HL-60/S4 (cell line): Measurements from ENCODE around the gene CFDP1.

Source experiments
- in situ Hi-C: fragments of 300-500 bp; cut with MboI; formaldehyde crosslinking; loops from 2 replicates; pipeline ENCODE4 v1.14.3; 2022; ENCODE audit warnings: low sequenced_read_pairs

The CFDP1 gene

DNA sequence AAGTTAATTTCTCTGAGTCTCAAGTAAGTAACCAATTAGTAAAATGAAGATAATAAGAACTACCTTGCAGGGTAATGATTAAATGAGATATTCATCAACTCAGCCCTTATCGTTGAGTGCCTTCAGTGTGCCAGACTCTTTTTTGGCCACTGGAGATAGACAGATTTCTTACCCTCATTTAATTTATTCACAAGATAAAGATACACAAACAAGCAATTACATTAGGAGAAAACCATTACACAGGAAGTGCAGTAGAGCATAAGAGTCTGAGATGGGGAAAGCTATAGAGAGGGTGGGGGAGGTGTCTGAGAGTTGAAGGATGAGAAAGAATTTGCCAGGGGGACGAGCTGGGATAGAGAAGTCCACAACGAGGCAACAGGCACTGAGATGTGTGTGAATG lies 109.4 kb downstream of the CFDP1 start:
- in situ Hi-C loops = no loop called here

DNA sequence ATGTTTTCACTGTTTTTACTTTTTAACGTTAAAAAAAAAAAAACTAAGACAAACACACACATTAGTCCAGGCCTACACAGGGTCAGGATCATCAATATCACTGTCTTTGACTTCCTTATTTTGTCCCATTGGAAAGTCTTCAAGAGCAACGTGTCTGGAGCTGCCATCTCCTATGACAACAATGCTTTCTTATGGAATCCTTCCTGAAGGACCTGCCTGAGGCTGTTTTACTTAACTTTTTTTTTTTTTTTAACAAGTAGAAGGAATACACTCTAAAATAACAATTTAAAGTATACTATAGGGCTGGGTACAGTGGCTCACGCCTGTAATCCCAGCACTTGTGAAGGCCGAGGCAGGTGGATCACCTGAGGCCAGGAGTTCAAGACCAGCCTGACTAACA lies 110.1 kb downstream of the CFDP1 start:
- in situ Hi-C loops = no loop called here

DNA sequence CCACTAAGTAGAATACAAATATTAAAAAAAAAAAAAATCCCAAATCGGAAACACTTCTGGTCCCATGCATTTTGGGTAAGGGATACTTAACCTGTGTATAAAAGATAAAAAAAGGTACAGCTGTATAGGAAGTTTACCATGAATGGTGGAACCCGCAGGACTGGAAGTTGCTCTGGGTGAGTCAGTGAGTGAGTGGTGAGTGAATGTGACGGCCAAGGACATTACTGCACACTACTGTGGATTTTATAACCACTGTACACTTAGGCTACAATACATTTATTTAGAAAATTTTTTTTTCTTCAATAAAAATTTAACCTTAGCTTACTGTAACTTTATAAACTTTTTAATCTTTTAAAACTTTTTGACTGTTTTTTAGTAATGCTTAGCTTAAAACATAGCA lies 110.6 kb downstream of the CFDP1 start:
- in situ Hi-C loops = no loop called here

DNA sequence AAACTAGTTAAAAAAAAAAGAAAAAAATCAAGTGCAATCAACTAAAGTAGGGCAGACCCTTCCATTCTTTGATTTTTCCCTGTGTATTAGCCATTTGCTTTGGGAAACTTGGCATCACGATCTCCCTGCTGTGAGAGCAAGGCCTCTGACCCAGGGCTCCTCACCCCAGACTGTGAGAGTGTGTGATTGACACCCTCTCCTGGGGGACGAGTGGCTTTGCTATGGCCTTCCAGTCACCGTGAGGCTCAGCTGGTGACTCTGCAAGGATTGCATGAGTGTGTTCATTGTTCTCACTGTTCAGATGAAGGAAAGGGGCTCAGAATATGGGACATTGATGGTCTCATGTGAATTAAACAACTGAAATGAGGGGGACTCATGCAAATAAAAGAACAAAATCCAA lies 112.9 kb downstream of the CFDP1 start:
- in situ Hi-C loops = no loop called here

DNA sequence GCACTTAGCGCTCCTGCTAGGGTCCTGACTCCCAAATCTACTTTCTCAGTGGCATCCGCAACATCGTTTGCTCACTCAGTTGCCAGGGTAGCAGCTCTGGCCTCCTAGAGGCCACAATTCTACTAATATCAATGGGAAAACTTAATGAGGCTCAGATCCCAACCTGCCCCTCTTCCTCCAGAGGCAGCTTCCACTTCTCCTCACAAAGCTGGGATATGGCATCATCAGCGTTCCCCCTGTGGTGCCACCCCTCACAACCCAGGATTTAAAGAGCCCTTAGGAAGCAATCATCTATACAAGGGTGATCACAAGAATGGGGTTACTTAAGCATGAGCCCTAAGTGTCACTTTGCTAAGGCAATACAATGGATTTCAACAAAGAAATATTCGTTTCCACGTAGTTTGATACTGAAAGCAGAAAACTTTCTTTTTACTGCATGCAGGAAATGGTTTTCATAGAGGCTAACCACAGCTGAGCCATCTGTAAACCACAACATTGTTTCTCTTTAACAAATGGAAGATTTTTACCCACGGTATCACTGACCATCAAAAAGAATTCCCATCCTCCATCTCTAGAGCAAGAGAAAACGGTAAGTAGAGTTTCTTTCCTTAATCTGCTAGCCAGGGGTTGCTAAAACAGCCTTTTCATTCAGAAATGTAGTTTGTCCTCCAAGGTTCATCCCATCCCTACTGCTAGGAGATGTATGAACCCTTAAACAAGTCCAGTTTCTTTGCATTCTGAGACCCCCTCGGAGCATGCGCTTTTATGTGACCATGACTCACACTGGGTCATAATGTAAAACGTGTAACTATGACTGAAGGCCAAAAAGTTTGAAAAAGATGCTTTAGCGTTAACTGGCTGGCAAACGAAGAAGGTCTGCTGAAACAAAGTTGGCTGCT lies 113.5 kb downstream of the CFDP1 start:
- in situ Hi-C loops = no loop called here

DNA sequence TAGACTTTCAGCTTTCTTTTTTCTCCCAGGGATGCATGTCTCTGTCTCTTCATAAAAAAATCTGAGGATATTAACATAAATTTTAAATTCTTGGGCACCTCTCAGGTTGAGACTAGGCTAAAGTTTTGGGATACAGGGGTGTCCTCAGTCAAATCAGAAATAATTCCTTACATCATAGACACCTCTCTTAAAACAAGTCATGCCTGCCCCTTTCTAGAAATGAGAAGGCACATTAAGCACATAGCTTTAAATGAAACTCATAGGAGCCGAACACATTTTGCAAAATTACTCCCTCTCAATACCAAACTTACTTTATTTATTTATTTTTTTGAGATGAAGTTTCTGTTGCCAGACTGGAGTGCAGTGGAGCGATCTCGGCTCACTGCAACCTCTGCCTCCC lies 114.6 kb downstream of the CFDP1 start:
- in situ Hi-C loops = no loop called here

DNA sequence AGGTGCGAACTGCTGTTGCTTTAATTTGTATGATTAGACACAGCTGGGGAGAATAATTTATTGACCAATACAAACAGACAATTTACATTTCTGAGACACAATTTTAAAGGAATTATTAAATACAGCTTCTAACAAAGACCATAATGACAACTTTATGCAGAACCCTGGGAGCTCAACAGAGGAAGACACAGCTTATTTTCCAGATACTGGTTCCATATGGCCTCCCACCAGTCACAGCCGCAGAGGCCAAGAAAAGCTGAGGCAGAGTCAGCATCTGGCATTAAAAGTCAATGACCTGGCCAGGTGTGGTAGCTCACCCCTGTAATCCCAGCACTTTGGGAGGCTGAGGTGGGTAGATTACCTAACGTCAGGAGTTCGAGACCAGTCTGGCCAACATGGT lies 115.8 kb downstream of the CFDP1 start:
- in situ Hi-C loops = no loop called here

DNA sequence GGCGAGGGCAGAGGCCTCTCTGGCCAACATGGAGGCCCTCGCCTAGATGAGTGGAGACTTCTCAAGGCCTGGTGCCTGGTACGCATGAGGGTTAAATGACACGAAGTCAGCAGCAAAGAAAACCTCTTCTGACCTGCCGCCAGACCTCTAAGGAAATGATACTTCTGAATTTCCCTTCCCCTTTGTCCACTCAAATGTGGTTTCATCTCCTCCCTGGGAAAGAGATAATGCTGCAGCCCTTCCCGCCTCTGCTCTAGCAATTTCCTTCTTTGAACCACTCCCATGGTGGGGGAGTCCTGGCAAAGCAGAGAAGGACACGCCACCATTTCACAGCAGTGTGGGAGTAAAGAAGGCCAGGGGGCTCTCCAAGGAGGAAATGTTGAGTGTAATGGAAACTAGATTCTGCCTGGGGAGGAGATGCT lies 116.2 kb downstream of the CFDP1 start:
- in situ Hi-C loops = no loop called here

DNA sequence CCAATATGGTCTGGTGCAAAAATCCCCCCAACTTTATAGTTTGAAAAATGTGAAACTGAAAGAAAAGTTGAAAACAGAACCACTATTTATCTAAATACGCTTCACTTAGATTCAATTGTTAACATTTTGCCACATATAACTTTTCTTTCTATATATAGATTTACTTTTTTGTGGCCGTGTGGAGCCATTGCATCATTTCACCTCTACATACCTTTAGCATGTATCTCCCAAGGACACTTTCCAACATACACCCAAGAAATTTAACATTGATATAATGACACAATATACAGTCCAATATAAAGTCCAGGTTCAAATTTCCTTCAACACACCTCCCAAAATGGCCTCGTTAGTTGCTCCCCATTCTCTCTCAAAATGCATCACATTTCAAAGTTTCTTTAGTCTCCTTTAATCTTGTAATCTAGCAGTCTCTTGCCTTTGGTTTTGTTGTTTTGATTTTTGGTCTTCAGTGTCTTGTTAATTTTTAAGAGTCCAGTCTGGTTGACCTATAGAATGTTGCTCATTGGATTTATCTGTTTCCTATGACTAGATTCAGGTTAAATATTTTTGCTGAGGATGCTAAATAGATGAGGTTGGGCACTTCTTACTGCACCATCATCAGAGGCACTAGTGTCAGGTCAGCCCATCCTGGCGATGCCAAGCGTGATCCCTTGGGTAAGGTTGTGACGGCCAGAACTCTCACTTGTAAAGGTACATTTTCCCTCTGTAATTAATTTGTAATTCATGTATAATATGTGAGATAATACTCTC lies 117.6 kb downstream of the CFDP1 start:
- in situ Hi-C loops = no loop called here

DNA sequence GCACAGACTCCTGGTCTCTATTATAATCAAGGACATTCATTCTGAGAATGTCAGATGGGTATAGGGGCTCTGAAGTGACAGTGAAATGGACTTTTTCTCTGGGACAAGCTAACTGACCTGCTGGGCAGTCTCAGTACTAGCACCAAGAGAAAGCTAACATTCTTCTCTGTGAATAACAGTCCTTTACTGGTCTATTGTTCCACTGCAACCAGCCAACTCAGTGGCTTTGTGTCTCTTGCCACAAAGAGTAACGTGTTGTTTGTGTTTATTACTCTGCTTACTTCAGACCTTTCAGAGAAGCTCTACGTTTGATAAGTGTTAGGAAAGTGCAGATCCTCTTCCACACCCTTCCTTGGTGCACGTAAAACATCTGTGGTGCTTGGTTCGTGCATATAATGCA lies 120.4 kb downstream of the CFDP1 start:
- in situ Hi-C loops = no loop called here

DNA sequence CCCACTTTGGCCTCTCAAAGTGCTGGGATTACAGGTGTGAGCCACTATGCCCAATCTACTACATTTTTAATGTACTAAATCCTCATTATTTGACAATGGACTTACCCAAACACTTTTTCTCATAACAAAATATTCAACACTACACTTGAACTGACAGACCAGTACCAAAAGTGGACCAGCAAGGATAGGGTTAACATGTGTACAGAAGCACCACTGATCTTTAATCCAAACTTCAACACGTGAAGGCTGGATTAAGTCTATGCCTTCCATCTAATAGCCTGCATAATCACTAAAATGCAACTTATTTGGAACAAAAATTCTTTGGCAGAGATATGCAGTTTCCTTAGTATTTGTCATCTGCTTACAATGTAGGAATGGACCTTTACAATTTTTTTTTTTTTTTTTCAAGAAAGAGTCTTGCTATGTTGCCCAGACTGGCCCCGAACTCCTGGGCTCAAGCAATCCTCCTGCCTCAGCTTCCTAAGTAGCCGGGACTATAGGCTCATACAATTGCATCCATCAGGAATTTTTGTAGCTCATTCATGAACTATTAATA lies 121.8 kb downstream of the CFDP1 start:
- in situ Hi-C loops = no loop called here

DNA sequence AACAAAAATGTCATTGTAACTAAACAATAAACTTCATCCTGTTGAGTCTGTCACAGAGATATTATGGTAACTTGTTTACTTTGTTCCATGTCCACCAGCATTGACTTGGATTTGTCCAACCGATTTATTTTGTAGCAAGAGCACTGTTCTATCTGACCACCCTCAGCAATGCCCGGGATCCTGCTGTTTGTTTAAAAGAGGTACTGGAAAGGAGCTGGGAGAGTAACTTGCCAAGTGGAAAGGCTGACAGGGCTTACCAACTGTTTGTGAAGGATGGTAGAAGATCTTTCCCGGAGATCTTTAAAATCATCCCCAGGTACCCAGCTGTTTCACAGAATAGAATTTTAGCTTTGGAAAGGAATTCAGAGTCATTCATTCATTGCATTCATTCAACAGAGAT lies 122.8 kb downstream of the CFDP1 start:
- in situ Hi-C loops = no loop called here

DNA sequence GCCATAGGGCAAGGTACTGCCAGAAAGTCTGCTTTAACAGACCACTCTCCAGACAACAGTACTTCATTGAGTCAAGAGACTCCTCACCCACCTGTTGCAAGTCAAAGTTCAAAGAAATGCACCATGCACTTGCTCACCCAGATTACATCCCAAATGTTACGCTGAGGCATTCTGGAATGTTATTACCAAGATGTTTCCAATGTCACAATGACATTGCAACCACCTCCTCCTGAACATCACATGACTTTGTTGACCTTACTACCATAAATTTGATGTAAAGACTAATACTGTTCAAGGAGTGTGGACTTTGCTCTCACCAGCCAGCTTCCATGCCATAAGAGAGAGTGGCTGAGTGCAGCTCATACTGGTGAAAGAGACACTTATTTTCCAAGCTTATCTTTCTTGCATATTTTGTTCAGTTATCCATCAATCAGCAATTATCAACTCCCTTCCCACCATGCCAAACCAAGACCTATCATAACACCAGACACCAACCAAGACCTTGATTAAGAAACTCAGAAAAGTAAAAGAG lies 123.3 kb downstream of the CFDP1 start:
- in situ Hi-C loops = no loop called here

DNA sequence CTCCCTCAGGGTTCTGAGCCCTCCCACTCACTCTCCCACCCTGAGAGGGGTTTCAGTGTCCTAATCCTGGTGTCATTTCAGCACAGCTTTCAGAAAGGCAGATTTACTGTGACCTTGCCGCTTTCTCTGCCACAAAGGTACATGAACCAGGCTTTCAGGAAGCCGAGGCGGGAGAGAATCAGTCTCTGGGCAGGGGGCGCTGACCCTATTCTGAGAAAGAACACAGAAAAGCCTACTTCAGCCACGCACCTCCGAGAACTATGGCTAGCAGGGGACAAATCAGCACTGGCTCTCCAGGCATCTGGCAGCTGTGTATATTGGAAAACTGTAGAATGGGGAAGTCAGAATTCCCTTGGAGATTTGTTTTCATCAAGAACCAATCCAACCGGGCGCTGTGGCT lies 124.1 kb downstream of the CFDP1 start:
- in situ Hi-C loops = no loop called here

DNA sequence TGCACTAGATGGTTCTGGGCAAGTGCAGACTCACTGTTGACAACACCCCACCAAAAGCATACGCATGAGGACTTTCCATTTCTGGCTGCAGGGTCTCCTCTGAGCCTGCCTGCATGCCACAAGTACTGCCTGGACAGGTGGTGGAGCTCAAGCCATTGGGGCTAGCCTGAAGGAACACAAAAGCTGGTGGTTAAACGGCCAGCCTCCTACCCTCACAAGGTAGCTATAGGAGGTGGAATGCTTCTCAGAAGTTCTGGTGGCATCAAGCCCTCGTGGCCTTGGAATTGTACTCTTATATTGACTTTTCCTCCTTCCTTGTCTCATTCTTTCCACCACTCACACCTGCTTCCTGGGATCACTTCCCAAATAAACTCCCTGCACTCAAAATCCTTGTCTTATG lies 125.3 kb downstream of the CFDP1 start:
- in situ Hi-C loops = no loop called here

DNA sequence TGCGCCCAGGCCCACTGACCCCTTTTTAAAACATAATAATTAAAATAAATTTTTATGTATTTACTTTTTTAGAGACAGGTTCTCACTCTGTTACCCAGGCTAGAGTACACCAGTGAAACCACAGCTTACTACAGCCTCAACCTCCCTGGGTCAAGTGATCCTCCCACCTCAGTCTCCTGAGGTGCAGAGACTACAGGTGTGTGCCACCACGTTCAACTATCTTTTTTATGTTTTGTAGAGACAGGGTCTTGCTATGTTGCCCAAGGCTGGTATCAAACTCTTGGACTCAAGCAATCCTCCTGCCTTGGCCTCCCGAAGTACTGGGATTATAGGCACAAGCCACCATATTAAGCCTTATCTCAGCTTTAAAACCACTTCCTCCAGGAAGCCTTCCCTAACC lies 125.8 kb downstream of the CFDP1 start:
- in situ Hi-C loops = no loop called here

DNA sequence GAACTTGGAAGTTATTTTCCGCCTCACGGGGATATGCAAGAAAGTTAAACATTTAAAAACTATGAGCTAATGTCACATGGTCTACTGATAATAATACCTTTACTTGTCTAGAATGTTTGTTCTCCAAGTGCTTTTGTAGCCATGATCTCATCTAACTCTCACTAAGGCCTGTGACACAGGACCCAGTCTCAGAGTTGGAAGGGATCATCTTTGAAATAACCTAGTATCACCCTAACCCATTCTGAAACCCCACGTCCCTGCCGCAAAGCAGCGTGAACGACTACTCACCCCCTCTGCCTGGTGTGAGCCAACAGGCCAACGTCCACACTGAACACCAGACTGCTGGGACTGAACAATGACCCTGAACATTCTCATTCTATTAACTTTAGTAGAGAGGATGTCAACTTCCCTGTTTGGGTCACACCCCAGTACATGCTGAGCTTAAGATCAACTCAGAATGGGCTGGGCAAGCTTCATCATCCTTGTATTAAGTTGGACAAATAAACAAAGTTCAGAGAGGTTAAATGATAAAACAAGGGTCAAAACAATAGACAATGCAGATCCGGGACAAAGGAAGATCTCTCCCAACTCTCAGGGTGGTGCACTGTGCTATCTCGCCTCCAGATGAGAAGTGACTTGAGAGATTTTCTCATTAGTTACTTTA lies 127.1 kb downstream of the CFDP1 start:
- in situ Hi-C loops = no loop called here

DNA sequence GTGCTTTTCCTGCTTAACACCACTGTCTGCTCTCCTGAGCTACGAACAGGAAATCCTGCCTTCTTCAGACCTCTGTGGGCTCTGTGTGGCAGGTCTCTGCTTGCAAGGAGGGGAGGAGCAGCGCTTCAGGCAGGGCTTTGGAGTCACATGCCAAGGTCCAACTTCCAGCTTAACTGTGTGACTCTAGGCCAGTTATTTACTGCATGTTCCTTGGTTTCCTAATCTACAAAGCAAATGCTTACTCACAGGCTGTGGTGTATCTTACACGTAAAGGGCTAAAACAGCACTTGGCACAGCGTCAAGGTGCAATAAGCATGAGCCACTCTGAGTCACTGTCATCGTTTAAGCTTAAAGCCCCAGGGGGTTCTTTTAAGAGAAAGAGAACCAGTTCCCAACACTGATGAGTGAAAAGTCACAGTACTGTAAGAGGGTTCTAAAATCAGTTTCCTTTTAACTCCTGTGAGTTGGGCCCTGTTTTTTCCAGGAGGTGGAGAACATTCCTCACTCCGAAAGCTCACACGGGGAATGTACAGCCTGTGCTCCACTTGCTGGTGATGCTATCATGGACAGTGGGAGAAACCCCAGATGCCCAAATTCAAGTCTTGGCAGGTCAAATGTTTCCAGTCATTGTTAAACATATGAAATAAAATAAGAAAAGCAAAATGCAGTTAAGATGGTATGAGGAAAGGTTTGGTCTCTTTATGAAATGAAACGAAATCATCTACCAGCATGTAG lies 127.8 kb downstream of the CFDP1 start:
- in situ Hi-C loops = no loop called here

DNA sequence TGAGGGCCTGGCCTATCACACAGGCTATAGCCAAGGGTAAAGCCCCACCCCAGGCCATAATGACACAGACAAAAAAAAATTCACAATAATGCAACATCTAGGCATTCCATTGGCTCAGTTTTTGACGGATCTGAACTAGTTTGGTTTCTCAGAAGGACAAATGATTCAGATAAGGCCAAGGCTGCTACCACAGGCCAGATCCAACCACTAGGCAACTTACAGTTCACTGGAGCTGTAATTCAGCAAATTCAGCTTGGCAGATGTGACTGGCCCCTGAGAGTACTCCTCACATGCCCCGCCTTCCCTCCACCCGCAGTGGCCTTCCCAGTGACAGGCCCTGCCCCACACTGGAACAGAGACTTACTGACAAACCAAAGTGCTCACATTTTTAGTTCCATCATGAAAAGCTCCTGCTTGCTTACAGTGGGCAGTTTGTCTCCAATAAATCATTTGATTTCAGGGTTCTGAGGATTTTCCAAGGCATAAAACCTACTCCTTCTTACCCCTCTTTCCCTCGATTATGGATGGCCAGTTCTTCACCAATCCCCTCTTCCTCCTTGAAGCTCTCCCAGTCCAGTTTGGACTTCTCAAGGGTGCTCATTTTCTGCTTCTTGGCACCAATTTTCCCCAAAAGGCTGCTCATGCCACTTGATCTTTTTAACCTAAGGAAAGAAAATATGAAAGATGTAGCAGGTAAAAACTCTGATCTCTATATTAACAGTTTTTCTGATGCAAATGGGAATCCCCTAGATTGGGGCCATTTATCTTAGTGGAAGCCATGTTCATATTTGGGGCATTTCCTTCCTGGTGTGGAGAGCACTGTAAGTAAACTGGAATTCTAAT lies 128.6 kb downstream of the CFDP1 start:
- in situ Hi-C loops = no loop called here

DNA sequence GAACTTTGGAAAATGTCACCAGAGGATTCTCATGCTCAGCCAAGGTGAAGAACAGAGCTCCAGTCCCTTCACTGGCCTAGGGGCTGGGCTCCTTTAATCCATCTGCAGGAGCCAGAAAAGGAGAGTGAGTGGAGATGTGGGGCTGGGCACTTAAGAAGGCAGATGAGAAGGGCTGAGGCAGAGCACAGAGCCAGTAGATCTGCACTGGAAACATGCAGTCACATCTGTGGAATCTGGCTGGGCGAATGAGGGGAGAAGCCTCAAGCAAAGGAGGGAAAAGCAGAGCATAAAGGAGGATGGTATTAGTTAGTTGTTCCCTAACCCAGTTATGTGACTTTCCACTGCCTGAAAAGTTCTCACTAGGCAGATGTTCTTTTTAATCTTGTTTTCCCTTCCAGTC lies 131.5 kb downstream of the CFDP1 start:
- in situ Hi-C loops = no loop called here
